HEK293 (cell line): ENCODE data around the gene SMIM34.
"Not testable (repeated sequence)": the region's sequence is repeated elsewhere in the genome, so short reads cannot be mapped to it uniquely, and the experiment has no call there.

ENCODE experiments used
- CTCF ChIP-seq: fragments of 450-650 bp; formaldehyde crosslinking; IDR thresholded peaks from 2 replicates; pipeline ENCODE4 v1.5.1; 2016; ENCODE audit warnings: missing biosample characterization, missing genetic modification characterization
- ZNF114 ChIP-seq: fragments of 450-650 bp; formaldehyde crosslinking; IDR thresholded peaks from 2 replicates; pipeline ENCODE4 v1.5.0; 2017; ENCODE audit warnings: missing biosample characterization, missing genetic modification characterization
- ZNF274 ChIP-seq, 2 experiments: fragments of 200-500 bp in 1 of 2; fragments of 450-650 bp in 1 of 2; sonication (Bioruptor generic) in 1 of 2; formaldehyde crosslinking in 1 of 2; IDR thresholded peaks; 2 replicates each; pipeline versions ENCODE4 v1.5.1 to v1.6.1; 2014 to 2016; ENCODE audit warnings: borderline replicate concordance in 1 of 2, inconsistent platforms in 1 of 2, low read length in 1 of 2, missing biosample characterization in 1 of 2, missing genetic modification characterization in 1 of 2
- ZNF423 ChIP-seq: fragments of 450-650 bp; formaldehyde crosslinking; IDR thresholded peaks from 2 replicates; pipeline ENCODE4 v1.5.1; 2016; ENCODE audit warnings: missing biosample characterization, missing genetic modification characterization
- ZNF830 ChIP-seq: fragments of 450-650 bp; IDR thresholded peaks from 2 replicates; pipeline ENCODE4 v1.5.0; 2018; ENCODE audit warnings: missing biosample characterization, missing genetic modification characterization, low read depth, mild to moderate bottlenecking, moderate library complexity

- not testable (repeated sequence) for TF ChIP-seq ZNF114 (tag by site-specific recombination); CTCF (tag by site-specific recombination); ZNF423; ZNF274 (IDR thresholded peaks at IDR 0.05; ENCODE audit: low read length); ZNF274 (tag by site-specific recombination; IDR thresholded peaks at IDR 0.05; ENCODE audit: borderline replicate concordance); ZNF830 (tag by site-specific recombination)
Measured at GRCh38 chr21:34429710-34430109, 6.0 kb upstream of the SMIM34 start.
